GM12878 (cell line): ENCODE data around the gene SLC6A3. TPM values are rescaled to one million over a fixed set of nuclear protein-coding genes. Genes with fewer than 3 reads are reported as not detected.

Experiments used
- ATAC-seq: fragments of 200-7000 bp; cut with Tn5 transposase; 3 replicates; pipeline ENCODE4 v1.9.1; 2020; ENCODE audit warnings: mild to moderate bottlenecking, moderate library complexity
- BruUV-seq: library from RNA; stranded (reverse); fragments of 400-500 nt; replicated peaks from 2 replicates; lab custom pipeline; 2021; lab: Mats Ljungman, UMichigan
- CTCF ChIA-PET: fragments of 300-600 bp; sonication (Branson Sonifier 250); formaldehyde crosslinking; extraction: SDS; loops from one replicate; lab custom pipeline; 2021; ENCODE audit warnings: inconsistent platforms; lab: Yijun Ruan, JAX
- POLR2A ChIA-PET: fragments of 350-600 bp; formaldehyde crosslinking; extraction: SDS; loops from one replicate; lab custom pipeline; 2021; ENCODE audit warnings: inconsistent platforms; lab: Charles Lee
- RAD21 ChIA-PET: fragments of 300-600 bp; sonication (Branson Sonifier 250); formaldehyde crosslinking; loops from one replicate; lab custom pipeline; 2023; ENCODE audit warnings: antibody characterized with exemption; ENCODE audit not compliant: unreplicated experiment; lab: Charles Lee
- SMC1A ChIA-PET: fragments of 300-600 bp; sonication (Branson Sonifier 250); formaldehyde crosslinking; loops from one replicate; lab custom pipeline; 2023; ENCODE audit not compliant: unreplicated experiment, uncharacterized antibody; lab: Charles Lee
- DNase-seq: peaks from one replicate; pipeline ENCODE4 v3.0.0-alpha.2; 2011; ENCODE audit warnings: low read depth, low spot score
- FAIRE-seq: peaks from 3 replicates; lab custom pipeline; 2011; peaks lifted over from hg19 to GRCh38; lab: Jason Lieb, UNC
- H2AFZ ChIP-seq: 2 replicates; pipeline ENCODE4 v1.6.0; 2011; ENCODE audit warnings: low read depth, low read length, control low read depth; ENCODE audit not compliant: control insufficient read depth
- H3K27ac ChIP-seq: 2 replicates; pipeline ENCODE4 v1.5.1; 2011; ENCODE audit warnings: control low read depth; ENCODE audit not compliant: control insufficient read depth, insufficient read depth
- H3K27me3 ChIP-seq, 2 experiments: replicated peaks in 1 of 2; 2 replicates each; pipeline versions ENCODE4 v1.6.0 to v1.6.1; 2011; ENCODE audit warnings: low read length in 1 of 2; ENCODE audit not compliant: control insufficient read depth in 2 of 2, insufficient read depth in 2 of 2
- H3K36me3 ChIP-seq, 2 experiments: 2 replicates each; pipeline ENCODE4 v1.5.1; 2011; ENCODE audit warnings: low read length in 1 of 2; ENCODE audit not compliant: control insufficient read depth in 2 of 2, insufficient read depth in 2 of 2
- H3K4me1 ChIP-seq: 2 replicates; pipeline ENCODE4 v1.6.1; 2011; ENCODE audit warnings: mild to moderate bottlenecking, low read length, moderate library complexity, mixed read lengths; ENCODE audit not compliant: control insufficient read depth, insufficient read depth
- H3K4me2 ChIP-seq: 2 replicates; pipeline ENCODE4 v1.6.0; 2011; ENCODE audit warnings: control low read depth; ENCODE audit not compliant: control insufficient read depth, insufficient read depth
- H3K4me3 ChIP-seq: fragments of 200-600 bp; sonication (generic); 2 replicates; pipeline ENCODE4 v1.5.1; 2016
- H3K79me2 ChIP-seq: 2 replicates; pipeline ENCODE4 v1.6.0; 2011; ENCODE audit warnings: low read length; ENCODE audit not compliant: control insufficient read depth, insufficient read depth
- H3K9ac ChIP-seq: 2 replicates; pipeline ENCODE4 v1.8.0; 2011; ENCODE audit warnings: low read length, control low read depth, mixed read lengths; ENCODE audit not compliant: control insufficient read depth, insufficient read depth
- H3K9me3 ChIP-seq: replicated peaks from 3 replicates; pipeline ENCODE4 v1.5.1; 2011; ENCODE audit warnings: mild to moderate bottlenecking, low read length; ENCODE audit not compliant: control insufficient read depth, insufficient read depth
- H4K20me1 ChIP-seq: 2 replicates; pipeline ENCODE4 v1.6.0; 2011; ENCODE audit not compliant: control insufficient read depth, insufficient read depth
- EED ChIP-seq: sonication (generic); IDR thresholded peaks from 2 replicates; pipeline ENCODE4 v1.6.1; 2016; ENCODE audit warnings: antibody characterized with exemption, low read depth
- HDAC6 ChIP-seq: fragments of 200-600 bp; sonication (generic); IDR thresholded peaks from one replicate; pipeline ENCODE4 v1.8.0; 2017; ENCODE audit warnings: antibody characterized with exemption; ENCODE audit not compliant: unreplicated experiment
- JUNB ChIP-seq: IDR thresholded peaks from 2 replicates; pipeline ENCODE4 v1.6.1; 2016; ENCODE audit warnings: antibody characterized with exemption, mild to moderate bottlenecking
- POLR2A ChIP-seq: IDR thresholded peaks from 2 replicates; pipeline ENCODE4 v1.6.1; 2011; ENCODE audit warnings: low read depth, mild to moderate bottlenecking, low read length
- POLR2AphosphoS5 ChIP-seq: IDR thresholded peaks from 2 replicates; pipeline ENCODE4 v1.6.1; 2011; ENCODE audit warnings: mild to moderate bottlenecking, low read length, inconsistent platforms
- SIN3A ChIP-seq: IDR thresholded peaks from 2 replicates; pipeline ENCODE4 v1.6.1; 2012; ENCODE audit warnings: low read depth, low read length, improper control_type of control experiment
- SMAD5 ChIP-seq: IDR thresholded peaks from 2 replicates; pipeline ENCODE4 v1.6.1; 2016; ENCODE audit warnings: antibody characterized with exemption, low read depth
- SRF ChIP-seq, 2 experiments: IDR thresholded peaks; 2 replicates each; pipeline ENCODE4 v1.6.1; 2011; ENCODE audit warnings: low read depth in 2 of 2, low read length in 2 of 2, mild to moderate bottlenecking in 1 of 2, moderate library complexity in 1 of 2
- WGBS: methylation state at CpG from one replicate; pipeline ENCODE4 v1.1.6; 2016; ENCODE audit warnings: low lambda C conversion rate; ENCODE audit not compliant: insufficient replicate concordance, insufficient coverage; ENCODE audit errors: missing lambda C conversion rate; 5-methylcytosine and 5-hydroxymethylcytosine counted together
- in situ Hi-C: fragments of 300-500 bp; cut with MboI; formaldehyde crosslinking; loops from 9 replicates; pipeline ENCODE4 v1.14.3; 2018; ENCODE audit warnings: mixed read lengths
- intact Hi-C: fragments of 100-400 bp; cut with micrococcal nuclease; formaldehyde crosslinking; loops from one replicate; pipeline ENCODE4 v1.14.2; 2022; ENCODE audit not compliant: unreplicated experiment
- polyA plus RNA-seq, 11 experiments: library from polyadenylated mRNA; depleted of rRNA in 4 of 11; unstranded in 6 of 11; stranded (reverse) in 5 of 11; fragments of >200 nt; fragmentation: Nextera tagmentation in 4 of 11; fragmentation: Illumina TruSeq in 1 of 11; extraction: Ambion mirVana in 4 of 11; extraction: Trizol in 1 of 11; gene quantifications; 1 replicate in 1 of 11; 2 replicates in 10 of 11; pipeline versions ENCODE4 v1.2.1 to v1.2.3, GENCODE V29; 2011 to 2016; ENCODE audit warnings: inconsistent platforms in 2 of 11, missing spikeins in 2 of 11, low read depth in 1 of 11
- total RNA-seq, 4 experiments: library from RNA; depleted of rRNA in 3 of 4; stranded (reverse); fragments of >200 nt in 3 of 4; fragmentation: Illumina TruSeq in 1 of 4; extraction: Trizol in 1 of 4; gene quantifications; 2 replicates each; pipeline versions ENCODE4 v1.2.1 to v1.2.3, GENCODE V29; 2013 to 2021
- TF ChIP-seq, protein P1 (sequence below): fragments of 150-350 bp; IDR thresholded peaks from 2 replicates; pipeline ENCODE4 v1.6.1; 2014; ENCODE audit warnings: mild to moderate bottlenecking, low read depth, low read length
- TF ChIP-seq, protein P2 (sequence below): fragments of 450-650 bp; IDR thresholded peaks from 2 replicates; pipeline ENCODE4 v1.6.1; 2016; ENCODE audit warnings: mild to moderate bottlenecking
- TF ChIP-seq, protein P3 (sequence below): fragments of 450-650 bp; formaldehyde crosslinking; IDR thresholded peaks from 2 replicates; pipeline ENCODE4 v1.5.0; 2022; ENCODE audit warnings: mild to moderate bottlenecking, missing genetic modification characterization
- TF ChIP-seq, protein P4 (sequence below): IDR thresholded peaks from 2 replicates; pipeline ENCODE4 v1.6.1; 2012; ENCODE audit warnings: low read length, inconsistent platforms

The SLC6A3 gene
- total and polyA plus RNA-seq, 10 of the 15 experiments (the other 5 are each of a cell fraction or from before 2014, with no cell fraction given) = 0.01 TPM; not detected in 9

DNA sequence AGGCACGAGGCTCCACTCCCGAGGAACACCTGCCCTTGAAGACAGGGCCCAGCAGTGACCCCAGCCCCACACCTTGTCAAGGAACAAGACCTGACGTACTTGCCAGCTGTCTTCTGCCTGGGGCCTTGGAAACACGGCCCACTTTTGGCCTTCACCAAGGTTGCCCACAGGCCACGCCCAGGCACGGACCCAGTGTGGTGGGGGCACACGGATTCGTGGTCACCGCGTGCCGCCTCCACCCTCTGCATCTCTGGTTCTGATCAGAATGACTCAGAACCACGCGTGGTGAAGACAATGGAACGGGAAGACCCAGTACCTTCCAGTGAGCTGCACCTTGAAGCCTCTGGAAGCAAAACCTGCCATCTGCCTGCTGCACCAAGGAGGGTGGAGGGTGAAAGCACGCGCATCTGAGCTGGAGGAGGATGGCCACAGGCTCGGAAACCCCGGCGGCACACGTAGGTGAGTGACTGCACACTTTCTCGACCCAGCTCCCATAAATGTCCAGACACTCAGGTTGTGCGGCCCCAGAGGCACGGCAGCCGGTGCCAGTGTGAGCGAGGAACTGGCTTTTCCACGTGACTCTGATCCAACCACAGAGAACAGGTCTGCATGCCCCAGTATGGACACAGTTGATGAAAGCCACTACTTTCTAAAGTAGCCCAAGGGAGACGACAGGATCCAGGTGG is 42.0 kb upstream of the SLC6A3 start:
- 51% methylated on average over 27 of the region's 27 CpGs for WGBS
- BruUV-seq = no TSS peak
- Histone ChIP-seq H3K27ac (peak overlapping the region; percentile 98), H4K20me1 (no peaks in the 10 kb centered on the region), H2AFZ (no peak overlapping the region), H3K4me2 (peak overlapping the region; percentile 95), H3K79me2 (peaks cover 73% of the 10 kb centered on the region), H3K27me3 (no peaks in the 10 kb centered on the region), H3K9ac (peak overlapping the region; percentile 90), H3K4me1 (peaks cover 81% of the 10 kb centered on the region), H3K9me3 (no peaks in the 10 kb centered on the region), H3K36me3 (peaks cover 21 to 33% of the 10 kb centered on the region in 2 experiments), H3K4me3 (peak overlapping the region; percentile 62)
- RAD21 ChIA-PET = interaction anchor here (0.9 to 4.5 kb wide), 3 partner anchors 9 to 37 kb away, joined by 4 to 41 read pairs (median 4); partner anchors contain the start of gene LPCAT1
- no peak for FAIRE-seq
- no peak for ATAC-seq
- no peak for DNase-seq
- intact Hi-C loops = loop anchor here (5.0 kb wide), 2 partner anchors 35 to 105 kb away; partner anchors contain the start of gene LPCAT1
- CTCF ChIA-PET = interaction anchor here (0.9 to 1.5 kb wide), 3 partner anchors 8 to 16 kb away, joined by 3 to 7 read pairs (median 4); no protein-coding TSS in a partner anchor
- POLR2A ChIA-PET = interaction anchor here (1.1 to 10.2 kb wide), 4 partner anchors 11 to 37 kb away, joined by 5 to 108 read pairs (median 6); partner anchors contain the start of gene LPCAT1
- SMC1A ChIA-PET = interaction anchor here (7.0 to 9.4 kb wide), 2 partner anchors 10 to 16 kb away, joined by 60 to 93 read pairs; no protein-coding TSS in a partner anchor
- in situ Hi-C loops = loop anchor here (5.0 kb wide), 1 partner anchor 310 kb away; the partner anchor contains the start of gene MRPL36
- TF ChIP-seq SRF (IDR thresholded peaks at IDR 0.05; ENCODE audit: low read depth in 2 of 2, low read length in 2 of 2) = no peak
- TF ChIP-seq, protein P1, sequence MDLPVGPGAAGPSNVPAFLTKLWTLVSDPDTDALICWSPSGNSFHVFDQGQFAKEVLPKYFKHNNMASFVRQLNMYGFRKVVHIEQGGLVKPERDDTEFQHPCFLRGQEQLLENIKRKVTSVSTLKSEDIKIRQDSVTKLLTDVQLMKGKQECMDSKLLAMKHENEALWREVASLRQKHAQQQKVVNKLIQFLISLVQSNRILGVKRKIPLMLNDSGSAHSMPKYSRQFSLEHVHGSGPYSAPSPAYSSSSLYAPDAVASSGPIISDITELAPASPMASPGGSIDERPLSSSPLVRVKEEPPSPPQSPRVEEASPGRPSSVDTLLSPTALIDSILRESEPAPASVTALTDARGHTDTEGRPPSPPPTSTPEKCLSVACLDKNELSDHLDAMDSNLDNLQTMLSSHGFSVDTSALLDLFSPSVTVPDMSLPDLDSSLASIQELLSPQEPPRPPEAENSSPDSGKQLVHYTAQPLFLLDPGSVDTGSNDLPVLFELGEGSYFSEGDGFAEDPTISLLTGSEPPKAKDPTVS = no peak
- no peak; the same call in 1 of the 2 replicates for TF ChIP-seq POLR2AphosphoS5
- TF ChIP-seq, protein P2, sequence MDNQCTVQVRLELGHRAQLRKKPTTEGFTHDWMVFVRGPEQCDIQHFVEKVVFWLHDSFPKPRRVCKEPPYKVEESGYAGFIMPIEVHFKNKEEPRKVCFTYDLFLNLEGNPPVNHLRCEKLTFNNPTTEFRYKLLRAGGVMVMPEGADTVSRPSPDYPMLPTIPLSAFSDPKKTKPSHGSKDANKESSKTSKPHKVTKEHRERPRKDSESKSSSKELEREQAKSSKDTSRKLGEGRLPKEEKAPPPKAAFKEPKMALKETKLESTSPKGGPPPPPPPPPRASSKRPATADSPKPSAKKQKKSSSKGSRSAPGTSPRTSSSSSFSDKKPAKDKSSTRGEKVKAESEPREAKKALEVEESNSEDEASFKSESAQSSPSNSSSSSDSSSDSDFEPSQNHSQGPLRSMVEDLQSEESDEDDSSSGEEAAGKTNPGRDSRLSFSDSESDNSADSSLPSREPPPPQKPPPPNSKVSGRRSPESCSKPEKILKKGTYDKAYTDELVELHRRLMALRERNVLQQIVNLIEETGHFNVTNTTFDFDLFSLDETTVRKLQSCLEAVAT = no peak
- TF ChIP-seq POLR2A = peak; percentile 43
- TF ChIP-seq HDAC6 = no peak
- TF ChIP-seq, protein P3, sequence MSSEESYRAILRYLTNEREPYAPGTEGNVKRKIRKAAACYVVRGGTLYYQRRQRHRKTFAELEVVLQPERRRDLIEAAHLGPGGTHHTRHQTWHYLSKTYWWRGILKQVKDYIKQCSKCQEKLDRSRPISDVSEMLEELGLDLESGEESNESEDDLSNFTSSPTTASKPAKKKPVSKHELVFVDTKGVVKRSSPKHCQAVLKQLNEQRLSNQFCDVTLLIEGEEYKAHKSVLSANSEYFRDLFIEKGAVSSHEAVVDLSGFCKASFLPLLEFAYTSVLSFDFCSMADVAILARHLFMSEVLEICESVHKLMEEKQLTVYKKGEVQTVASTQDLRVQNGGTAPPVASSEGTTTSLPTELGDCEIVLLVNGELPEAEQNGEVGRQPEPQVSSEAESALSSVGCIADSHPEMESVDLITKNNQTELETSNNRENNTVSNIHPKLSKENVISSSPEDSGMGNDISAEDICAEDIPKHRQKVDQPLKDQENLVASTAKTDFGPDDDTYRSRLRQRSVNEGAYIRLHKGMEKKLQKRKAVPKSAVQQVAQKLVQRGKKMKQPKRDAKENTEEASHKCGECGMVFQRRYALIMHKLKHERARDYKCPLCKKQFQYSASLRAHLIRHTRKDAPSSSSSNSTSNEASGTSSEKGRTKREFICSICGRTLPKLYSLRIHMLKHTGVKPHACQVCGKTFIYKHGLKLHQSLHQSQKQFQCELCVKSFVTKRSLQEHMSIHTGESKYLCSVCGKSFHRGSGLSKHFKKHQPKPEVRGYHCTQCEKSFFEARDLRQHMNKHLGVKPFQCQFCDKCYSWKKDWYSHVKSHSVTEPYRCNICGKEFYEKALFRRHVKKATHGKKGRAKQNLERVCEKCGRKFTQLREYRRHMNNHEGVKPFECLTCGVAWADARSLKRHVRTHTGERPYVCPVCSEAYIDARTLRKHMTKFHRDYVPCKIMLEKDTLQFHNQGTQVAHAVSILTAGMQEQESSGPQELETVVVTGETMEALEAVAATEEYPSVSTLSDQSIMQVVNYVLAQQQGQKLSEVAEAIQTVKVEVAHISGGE (CRISPR knock-in tag) = no peak
- TF ChIP-seq, protein P4, sequence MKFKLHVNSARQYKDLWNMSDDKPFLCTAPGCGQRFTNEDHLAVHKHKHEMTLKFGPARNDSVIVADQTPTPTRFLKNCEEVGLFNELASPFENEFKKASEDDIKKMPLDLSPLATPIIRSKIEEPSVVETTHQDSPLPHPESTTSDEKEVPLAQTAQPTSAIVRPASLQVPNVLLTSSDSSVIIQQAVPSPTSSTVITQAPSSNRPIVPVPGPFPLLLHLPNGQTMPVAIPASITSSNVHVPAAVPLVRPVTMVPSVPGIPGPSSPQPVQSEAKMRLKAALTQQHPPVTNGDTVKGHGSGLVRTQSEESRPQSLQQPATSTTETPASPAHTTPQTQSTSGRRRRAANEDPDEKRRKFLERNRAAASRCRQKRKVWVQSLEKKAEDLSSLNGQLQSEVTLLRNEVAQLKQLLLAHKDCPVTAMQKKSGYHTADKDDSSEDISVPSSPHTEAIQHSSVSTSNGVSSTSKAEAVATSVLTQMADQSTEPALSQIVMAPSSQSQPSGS = no peak
- no peak for TF ChIP-seq SIN3A
- TF ChIP-seq SMAD5 = no peak
- no peak for TF ChIP-seq JUNB
- TF ChIP-seq EED = no peak
